HG02678 (cell line): Measurements from ENCODE around the gene KATNA1.
"Not testable (repeated sequence)": the region's sequence is repeated elsewhere in the genome, so short reads cannot be mapped to it uniquely, and the experiment has no call there.

Experiments used
- ATAC-seq: cut with Tn5 transposase; IDR thresholded peaks from one replicate; pipeline ENCODE4 v1.9.1; 2021; ENCODE audit warnings: mild to moderate bottlenecking, moderate library complexity; ENCODE audit not compliant: unreplicated experiment

Gene KATNA1

DNA sequence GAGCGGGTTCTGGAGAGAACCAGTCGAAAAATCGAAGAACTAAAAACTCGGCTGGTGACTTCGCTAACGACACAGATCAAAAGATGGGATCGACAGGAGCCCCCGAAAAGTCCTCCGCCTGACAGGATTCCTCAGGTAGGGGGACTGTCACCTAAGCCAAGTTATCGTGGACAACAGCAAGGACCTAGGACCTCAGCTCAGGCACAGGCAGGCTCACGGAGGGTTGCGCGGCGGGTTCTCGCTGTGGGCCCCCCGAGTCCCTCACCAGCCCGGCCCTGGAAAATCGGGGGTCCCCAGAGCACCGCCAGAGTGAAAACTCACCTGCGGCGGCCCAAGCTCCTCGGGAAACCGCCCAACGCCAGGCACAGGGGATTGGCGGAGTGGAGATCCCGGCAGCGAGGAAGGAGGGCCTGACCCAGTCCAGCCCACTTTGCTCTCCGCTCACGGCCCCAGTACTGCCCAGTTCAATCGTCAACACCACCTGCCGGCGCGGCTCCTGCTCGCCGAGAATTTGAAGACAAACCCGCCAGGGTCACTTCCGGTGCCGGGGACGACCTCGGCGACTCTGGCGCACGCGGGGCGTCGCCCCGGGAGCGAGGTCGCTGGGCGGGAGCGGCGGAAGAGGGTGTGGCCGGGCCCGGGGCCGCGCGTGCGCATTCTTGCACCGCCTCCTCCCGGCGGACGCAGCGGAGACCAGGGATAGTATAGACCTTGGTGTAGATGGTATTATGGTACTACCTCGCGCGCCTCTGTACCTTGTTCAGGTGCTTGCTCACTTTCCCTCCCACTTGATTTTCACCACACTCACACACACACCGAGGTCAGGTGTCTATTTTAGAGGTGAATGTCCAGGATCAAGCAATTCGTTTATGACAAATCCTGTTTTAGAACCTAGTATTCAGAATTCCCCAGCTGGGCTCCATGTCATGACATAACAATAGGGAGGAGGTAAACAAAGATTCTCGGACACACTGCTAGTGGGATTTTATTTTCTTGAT is at the start of gene KATNA1:
TSS of gene KATNA1 (minus strand) at position 567 of the 998 bp plus-strand sequence. CDS start 10,167 bp downstream, outside the sequence.
- ATAC-seq = peak; percentile 87

DNA sequence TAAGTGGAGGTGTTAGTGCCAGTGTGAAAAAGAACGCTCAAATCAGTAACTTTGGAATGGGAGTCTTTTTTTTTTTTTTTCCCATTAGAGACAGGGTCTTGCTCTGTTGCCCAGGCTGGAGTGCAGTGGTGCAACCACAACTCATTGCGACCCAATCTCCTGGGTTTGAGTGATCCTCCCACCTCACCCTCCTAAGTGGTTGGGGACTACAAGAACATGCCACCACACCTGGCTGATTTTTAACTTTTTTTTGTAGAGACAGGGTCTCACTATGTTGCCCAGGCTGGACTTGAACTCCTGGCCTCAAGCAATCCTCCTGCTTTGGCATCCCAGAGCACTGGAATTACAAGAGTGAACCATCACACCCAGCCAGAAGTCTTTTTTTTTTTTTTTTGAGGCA is 49.7 kb upstream of the KATNA1 start:
- no peak for ATAC-seq

DNA sequence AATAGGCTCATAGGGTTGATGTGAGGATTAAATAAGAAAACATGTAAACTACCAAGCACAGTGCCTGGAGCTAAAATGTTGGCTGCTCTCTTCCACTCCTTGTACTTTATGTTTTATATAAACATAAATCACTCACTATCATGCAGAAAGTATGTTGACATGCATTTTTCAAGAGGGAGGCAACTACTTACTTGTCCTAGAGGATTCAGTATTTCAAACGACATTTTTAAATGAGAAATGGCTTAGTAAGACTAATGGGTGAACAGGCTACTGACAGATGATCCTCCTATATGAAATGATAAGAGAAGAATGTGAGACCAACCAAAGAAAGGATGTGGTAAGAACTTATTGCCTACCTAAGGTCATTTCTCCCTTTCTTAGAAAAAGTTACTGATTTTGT is 48.4 kb upstream of the KATNA1 start:
- ATAC-seq = no peak

DNA sequence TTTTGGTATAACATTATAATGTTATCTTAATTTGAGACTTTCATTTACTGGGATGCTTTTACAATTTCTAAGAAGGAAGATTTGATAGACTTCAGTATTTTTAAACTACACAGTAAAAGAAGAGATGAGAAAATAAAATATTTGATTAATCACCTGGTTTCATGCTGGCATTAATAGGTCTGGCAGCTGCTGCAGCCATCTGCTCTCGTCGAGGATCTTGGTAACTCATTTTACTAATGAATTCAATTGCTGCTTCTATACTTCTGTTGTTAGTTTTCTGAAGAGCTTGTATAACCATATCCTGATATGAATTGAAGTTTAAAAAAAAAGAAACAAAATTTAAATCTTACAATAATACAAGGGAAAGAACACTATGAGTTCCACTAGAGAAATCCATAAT is 46.4 kb upstream of the KATNA1 start:
- no peak for ATAC-seq

DNA sequence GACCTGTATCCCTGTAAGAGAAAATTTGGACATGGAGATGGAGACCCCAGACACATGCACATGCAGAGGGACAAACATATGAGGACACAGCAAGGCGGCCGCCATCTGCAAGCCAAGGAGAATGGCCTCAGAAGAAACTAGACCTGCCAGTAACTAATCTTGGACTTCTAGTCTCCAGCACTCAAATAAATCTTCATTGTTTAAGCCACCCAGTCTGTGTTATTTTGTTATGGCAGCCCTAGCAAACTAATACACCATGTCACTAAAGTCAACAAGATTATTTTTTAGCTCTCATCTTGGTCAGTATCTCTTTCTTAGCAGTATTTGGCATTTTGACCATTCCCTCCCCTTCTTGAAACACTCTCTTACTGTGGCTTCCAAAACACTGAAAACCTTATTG is 42.7 kb upstream of the KATNA1 start:
- ATAC-seq = no peak

DNA sequence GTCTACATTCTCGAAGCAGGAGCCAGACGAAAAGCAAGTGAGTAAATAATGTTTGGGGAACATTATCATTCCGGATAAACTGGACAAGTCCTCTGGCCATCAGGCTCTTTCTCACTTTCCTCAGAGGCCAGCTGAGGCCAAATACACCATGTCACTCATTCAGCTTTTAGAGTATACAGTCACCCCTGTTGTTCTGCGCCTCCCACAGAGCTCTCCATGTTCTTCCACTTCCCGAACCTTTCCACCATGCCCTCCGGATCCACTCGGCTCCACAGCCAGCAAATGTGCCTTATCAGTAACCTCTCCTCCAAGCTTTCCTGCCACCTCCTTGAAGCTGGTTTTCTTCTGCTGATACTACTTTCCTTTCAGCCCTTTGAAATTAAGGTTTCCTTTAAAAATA is 37.7 kb upstream of the KATNA1 start:
- no peak for ATAC-seq

DNA sequence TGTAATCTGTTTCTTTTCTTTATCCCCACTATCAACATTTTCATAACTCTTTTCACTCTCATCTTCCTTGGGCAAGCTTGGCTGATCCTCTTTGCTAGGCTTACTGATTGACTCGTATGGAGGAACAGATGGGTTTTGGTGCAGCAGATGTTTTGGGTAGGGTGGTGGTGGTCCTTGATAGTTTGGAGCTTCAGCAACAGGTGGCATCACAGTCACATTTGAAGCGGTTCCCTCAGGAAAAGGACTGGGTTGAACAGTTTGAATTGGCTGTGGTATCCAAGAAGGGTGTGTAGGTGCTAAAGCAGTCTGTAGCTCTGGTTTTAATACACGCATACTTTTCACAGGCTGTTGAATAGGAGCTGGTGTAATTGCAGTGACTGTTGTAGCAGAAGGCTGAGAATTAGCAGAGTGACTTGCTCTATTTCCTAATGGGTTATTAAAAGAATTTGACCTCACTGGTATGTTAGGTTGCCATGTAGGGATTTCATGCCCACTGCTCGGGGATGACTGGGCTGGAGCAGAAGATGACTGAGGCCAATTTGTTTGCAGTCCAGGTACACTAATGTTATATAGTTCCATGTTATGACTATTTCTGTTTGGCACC is 34.8 kb upstream of the KATNA1 start:
- ATAC-seq = no peak

DNA sequence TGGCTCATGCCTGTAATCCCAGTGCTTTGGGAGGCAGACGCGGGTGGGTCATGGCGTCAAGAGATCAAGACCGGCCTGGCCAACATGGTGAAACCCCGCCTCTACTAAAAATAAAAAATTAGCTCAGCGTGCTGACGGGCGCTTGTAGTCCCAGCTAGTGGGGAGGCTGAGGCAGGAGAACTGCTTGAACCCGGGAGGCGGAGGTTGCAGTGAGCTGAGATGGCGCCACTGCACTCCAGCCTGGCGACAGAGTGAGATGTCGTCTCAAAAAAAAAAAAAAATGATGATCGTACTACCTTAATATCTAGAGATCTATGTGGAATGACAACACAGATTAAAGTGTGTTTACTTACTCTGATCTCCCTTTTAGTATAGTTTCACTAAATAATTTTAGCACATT is 33.3 kb upstream of the KATNA1 start:
- ATAC-seq = not testable (repeated sequence)

DNA sequence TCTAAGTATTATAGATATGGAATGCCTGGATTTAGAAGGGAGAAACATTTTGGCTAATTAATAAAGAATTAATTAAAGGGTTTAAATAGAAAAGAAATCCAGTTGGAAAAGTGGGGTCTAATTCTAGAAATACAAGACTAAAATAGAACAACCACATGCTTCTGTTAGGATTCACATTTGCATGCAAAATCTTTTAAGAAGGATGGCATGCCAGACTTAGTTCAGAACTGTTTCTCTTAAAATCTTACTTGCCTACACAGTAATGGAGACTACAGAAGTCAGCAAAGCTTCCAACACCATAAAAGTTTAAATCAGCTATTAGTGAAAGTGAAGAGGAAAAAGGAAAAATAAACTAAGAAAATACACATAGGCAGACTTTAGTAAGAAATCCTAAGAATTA is 32.7 kb upstream of the KATNA1 start:
- no peak for ATAC-seq

DNA sequence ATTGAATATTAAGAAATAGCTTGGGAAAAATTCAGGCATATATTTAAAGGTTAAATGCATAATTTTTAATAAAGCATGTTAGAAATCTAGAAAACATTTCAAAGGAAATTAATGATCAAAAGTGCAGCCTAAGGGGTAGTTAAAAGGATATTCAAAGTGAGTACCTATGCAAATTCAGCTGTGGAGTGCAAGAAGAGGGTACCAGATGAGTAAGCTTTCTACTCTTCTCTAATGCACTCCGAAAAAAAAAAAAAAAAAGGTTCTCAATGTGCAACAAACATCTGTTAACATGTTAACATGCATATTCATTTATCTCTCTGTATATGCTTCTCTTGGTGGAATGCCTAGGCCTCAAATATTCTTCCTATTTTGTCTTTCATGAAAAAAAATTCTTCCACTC is 32.0 kb upstream of the KATNA1 start:
- ATAC-seq = no peak

DNA sequence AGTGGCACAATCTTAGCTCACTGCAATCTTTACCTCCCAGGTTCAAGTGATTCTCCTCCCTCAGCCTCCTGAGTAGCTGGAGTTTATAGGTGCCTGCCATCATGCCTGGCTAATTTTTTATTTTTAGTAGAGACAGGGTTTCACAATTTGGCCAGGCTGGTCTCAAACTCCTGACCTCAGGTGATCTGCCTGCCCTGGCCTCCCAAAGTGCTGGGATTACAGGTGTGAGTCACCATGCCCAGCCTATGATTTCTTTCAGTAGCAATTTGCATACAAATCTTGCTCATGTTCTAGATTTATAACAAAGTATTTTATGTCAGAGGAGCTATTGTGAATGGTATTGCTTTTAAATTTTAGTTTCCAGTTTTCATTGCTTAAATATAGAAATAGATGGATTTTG is 23.8 kb upstream of the KATNA1 start:
- ATAC-seq = not testable (repeated sequence)

DNA sequence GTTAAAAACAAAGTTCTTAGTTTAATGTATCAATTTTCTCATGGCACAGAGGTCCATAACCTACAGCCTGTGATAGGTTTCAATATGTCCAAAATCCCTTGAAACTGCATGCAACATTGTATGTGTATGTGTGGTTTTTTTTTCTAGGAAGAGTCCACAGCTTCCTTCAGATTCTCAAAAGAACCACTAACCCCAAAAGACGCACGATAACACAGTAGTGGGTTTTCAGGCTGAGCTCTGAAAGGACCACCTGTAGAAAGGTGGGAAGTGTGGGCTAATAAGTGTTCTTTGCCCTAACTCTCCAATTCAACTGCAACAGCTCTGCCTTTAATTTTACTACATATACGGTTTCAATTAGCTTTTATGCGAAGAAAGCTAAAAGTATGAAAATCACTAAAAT is 11.5 kb upstream of the KATNA1 start:
- no peak for ATAC-seq

DNA sequence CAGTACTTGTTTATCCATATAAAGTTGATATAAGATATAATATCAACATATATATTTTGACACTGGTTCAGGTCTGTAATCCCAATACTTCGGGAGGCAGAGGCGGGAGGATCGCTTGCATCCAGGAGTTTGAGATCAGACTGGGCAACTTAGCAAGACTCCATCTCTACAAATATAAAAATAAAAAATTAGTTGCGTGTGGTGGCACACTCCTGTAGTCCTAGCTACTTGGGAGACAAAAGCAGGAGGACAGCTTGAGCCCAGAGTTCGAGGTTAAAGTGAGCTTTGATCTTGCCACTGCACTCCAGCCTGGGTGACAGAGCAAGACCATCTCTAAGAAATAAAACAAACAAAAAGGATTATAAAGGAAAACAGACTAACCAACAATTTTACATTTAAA is 8.9 kb upstream of the KATNA1 start:
- ATAC-seq = no peak

DNA sequence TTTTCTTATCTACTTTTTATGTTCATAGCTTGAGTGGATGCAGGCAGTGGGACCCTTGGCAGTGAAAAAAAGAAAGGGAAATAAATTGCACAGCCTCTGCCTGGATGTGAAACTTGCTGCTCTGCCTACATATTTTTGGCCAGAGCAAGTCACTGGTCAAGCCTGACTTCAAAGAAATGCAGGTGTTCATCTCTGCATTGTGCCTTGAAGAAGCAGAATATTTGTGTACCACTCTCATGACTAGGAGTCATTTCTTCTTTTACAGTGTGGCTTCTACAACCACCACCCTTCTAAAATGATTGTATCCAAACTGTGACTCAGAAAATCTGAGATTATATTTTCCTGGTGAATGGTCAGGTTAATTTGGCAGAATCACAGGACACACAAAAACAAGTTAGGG is 2.5 kb upstream of the KATNA1 start:
- peak; percentile 38 for ATAC-seq

DNA sequence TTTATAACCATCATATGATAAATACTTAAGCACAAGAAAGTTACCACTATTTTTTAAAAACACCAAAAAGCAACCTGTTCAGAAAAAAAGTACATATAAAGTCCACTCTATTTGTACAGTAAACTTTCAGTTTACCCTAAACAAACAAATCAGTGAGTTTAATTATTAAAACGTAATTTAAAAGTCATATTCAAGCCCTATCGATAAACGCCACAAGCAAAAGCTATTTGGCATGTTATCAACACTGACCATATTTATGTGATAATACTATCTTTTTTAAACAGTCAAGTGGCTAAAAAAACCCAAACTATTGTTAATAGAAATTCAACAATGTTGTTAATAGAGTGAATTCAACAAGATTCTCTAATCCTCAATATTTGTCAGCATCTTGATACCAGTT is 1.9 kb downstream of the KATNA1 start:
- no peak for ATAC-seq

DNA sequence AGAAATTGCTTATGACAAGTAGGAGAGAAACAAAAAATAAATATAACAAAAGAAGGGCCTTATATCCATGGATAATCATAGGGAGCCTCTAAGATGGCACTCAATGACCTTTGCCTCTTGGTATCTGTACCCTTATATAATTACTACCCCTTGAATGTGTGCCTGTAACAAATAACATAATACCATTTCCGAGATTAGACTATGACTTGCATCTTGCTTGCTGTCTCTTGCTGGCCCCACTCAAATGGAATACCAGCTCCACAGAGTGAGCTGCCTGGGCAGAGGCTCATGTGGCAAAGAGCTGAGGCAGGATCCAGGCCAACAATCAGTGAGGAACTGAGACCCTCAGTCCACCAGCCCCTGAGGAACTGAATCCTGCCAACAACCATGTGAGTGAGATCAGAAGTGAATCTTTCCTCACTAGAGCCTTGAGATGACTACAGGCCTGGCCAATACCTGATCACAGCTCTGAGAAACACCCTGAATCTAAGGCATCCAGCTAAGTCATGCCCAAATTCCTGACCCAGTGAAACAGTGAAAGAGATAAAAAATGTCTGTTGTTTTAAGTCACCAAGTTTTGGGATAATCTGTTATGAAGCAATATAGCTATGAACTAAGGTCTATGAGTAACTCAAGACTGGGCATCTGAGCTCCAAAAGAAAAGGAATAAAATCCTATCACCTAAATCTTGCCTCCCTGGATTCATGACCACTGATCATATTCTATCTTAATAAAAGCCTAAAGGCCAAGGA is 5.5 kb downstream of the KATNA1 start:
- no peak for ATAC-seq

DNA sequence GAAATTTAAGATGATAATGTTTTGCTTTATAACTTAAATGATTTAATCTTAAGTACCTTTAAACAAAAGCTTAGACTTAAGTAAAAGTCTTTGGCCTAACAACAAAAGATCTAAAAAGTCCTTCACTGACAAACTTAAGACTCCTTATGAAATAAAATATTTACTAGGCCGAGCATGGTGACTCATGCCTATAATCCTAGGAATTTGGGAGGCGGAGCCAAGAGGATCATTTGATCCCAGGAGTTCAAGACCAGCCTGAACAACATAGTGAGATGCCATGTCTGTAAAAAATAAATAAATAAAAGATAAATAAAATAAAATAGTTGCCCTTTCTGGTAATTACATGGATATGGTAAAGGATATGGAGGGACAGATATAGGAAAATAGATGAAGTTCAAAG is 12.4 kb downstream of the KATNA1 start:
- ATAC-seq = no peak

DNA sequence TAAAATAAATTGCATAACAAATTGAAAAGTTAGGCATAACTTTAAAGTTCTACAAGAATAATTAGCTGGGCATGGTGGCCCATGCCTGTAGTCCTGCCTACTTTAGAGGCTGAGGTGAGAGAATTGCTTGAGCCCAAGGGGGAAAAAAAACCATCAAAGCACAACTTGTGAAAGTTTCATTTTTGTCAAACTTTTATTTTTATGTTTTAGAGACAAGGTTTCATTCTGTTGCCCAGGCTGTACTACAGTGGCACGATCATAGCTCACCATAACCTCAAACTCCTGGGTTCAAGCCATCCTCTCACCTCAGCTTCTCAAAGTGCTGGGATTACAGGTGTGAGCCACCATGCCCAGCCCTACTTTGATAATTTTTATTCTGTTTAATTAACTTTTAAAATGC is 14.2 kb downstream of the KATNA1 start:
- ATAC-seq = peak; percentile 44

DNA sequence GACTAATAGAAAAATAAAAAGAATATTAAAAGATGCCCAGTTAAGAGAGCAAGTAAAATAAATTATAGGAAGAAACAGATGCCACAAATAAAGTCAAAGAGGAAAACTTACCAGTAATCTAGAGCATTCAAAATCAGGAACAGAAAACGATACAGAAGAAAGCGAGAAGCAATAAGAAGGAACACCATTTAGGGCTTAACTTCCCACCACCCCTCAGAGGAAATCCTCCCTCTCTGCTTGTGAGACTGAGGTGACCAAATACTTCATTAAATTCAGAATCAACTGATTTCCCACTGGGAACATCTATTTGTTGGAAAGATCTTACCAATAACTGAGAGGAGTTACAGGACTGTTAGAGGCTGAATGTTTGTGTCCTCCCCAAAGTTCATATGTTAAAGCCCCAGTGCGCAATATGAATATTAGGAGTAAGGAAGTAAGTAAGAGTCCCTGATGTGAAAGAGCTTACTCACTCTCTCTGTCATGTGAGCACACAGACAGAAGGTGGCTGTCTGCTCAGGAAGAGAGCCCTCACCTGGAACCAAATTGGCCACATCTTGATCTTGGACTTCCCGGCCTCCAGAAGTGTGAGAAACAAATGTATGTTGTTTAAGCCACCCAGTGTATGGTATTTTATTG is 19.5 kb downstream of the KATNA1 start:
- peak; percentile 86 for ATAC-seq

DNA sequence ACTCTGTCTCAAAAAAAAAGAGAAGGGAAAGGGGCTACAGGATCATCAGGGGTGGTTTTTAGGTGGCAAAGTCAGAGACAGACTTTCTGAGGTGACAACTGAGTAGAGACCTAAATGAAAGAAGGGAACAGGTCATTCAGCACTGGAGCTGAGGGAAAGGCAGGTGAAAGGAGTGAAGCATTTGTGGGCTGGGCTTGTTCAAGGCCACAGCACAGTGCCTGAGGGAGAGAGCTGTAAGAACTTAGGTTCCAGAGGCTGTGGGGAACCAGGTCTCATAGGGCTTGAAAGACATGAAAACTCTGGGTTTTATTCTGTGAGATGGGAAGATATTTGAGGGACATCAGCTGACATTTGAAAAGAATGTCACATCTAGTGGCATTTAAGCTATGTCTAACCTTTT is 20.8 kb downstream of the KATNA1 start:
- no peak for ATAC-seq

DNA sequence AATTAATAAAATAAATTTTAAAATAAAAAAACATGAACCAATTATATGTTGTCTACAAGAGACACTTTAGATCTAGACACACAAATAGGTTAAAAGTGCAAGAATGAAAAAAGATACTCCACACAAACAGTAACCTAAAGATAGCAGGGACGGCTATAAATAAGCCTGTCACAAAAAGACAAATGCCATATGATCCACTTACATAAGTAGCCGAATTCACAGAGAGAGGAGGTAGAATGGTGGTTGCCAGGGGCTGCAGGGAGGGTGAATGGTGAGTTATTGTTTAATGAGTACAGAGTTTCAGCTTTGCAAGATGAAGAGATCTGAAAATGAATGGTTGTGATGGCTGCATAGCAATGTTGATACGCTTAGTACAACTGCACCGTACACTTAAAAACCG is 32.7 kb downstream of the KATNA1 start:
- no peak for ATAC-seq
